Measurements from ENCODE around the gene PTPRN2.

- no peak for TF ChIP-seq CTCF (IDR thresholded peaks at IDR 0.05; ENCODE audit: low read depth, low read length)
- TF ChIP-seq MAX (IDR thresholded peaks at IDR 0.05; ENCODE audit: low read depth, low read length), result no peak
- TF ChIP-seq POLR2A (IDR thresholded peaks at IDR 0.05; ENCODE audit: extremely low read depth, insufficient read length), result no peak
- TF ChIP-seq MYC (IDR thresholded peaks at IDR 0.05; ENCODE audit: low read depth, low read length), result no peak
These were observed 883.3 kb downstream of the PTPRN2 start for GRCh38 chr7:157704365-157704764.
